IMR-90 (cell line): Measurements from ENCODE around the gene KLHDC3. TPM values are rescaled to one million over a fixed set of nuclear protein-coding genes. Genes with fewer than 3 reads are reported as not detected.

Source experiments
- ATAC-seq: fragments of 200-7000 bp; cut with Tn5 transposase; 2 replicates; pipeline ENCODE4 v1.9.1; 2020; ENCODE audit warnings: low read depth, mild to moderate bottlenecking, moderate library complexity
- BruUV-seq: library from RNA; stranded (reverse); fragments of 400-500 nt; replicated peaks from 2 replicates; lab custom pipeline; 2021; lab: Mats Ljungman, UMichigan
- CTCF ChIA-PET: fragments of 300-600 bp; formaldehyde crosslinking; extraction: SDS; loops from one replicate; lab custom pipeline; 2021; ENCODE audit warnings: antibody characterized with exemption; lab: Yijun Ruan, JAX
- POLR2A ChIA-PET: fragments of 300-600 bp; sonication (Branson Sonifier 250); formaldehyde crosslinking; loops from one replicate; lab custom pipeline; 2022; ENCODE audit warnings: antibody characterized with exemption; ENCODE audit not compliant: unreplicated experiment; lab: Charles Lee
- DNase-seq: peaks from one replicate; pipeline ENCODE4 v3.0.0; 2013
- H2AFZ ChIP-seq: replicated peaks from 2 replicates; pipeline ENCODE3; 2013; ENCODE audit warnings: low read length, mild to moderate bottlenecking; ENCODE audit not compliant: poor library complexity
- H2AK5ac ChIP-seq: 2 replicates; pipeline ENCODE4 v1.6.1; 2013; ENCODE audit warnings: low read depth, low read length, inconsistent platforms
- H2AK9ac ChIP-seq: replicated peaks from 2 replicates; pipeline ENCODE3; 2013; ENCODE audit warnings: mild to moderate bottlenecking, low read depth, low read length, moderate library complexity; ENCODE audit not compliant: poor library complexity
- H2BK120ac ChIP-seq: 2 replicates; pipeline ENCODE4 v1.6.1; 2013; ENCODE audit warnings: low read depth, low read length, inconsistent platforms
- H2BK15ac ChIP-seq: 3 replicates; pipeline ENCODE4 v1.6.1; 2013; ENCODE audit warnings: low read depth, low read length, inconsistent platforms
- H2BK20ac ChIP-seq: 2 replicates; pipeline ENCODE4 v1.6.1; 2013; ENCODE audit warnings: low read depth, mild to moderate bottlenecking, inconsistent platforms, low read length, moderate library complexity
- H2BK5ac ChIP-seq: 2 replicates; pipeline ENCODE4 v1.6.1; 2013; ENCODE audit warnings: mild to moderate bottlenecking, low read depth, low read length, inconsistent platforms; ENCODE audit not compliant: poor library complexity, severe bottlenecking
- H3K14ac ChIP-seq: replicated peaks from 2 replicates; pipeline ENCODE4 v1.6.1; 2013; ENCODE audit warnings: low read depth, low read length, inconsistent platforms
- H3K18ac ChIP-seq: 2 replicates; pipeline ENCODE4 v1.6.1; 2013; ENCODE audit warnings: low read depth, low read length, control low read depth
- H3K23ac ChIP-seq: 2 replicates; pipeline ENCODE4 v1.6.1; 2013; ENCODE audit warnings: low read depth, low read length, inconsistent platforms
- H3K27ac ChIP-seq: 2 replicates; pipeline ENCODE4 v1.5.1; 2013; ENCODE audit warnings: mild to moderate bottlenecking, control low read depth, low read length; ENCODE audit not compliant: insufficient read depth
- H3K27me3 ChIP-seq: 2 replicates; pipeline ENCODE4 v1.6.1; 2013; ENCODE audit warnings: low read length; ENCODE audit not compliant: control insufficient read depth, insufficient read depth
- H3K36me3 ChIP-seq: 2 replicates; pipeline ENCODE4 v1.6.1; 2013; ENCODE audit warnings: low read length, mixed read lengths; ENCODE audit not compliant: control insufficient read depth, insufficient read depth
- H3K4ac ChIP-seq: 2 replicates; pipeline ENCODE4 v1.6.1; 2013; ENCODE audit warnings: low read depth, low read length, inconsistent platforms
- H3K4me1 ChIP-seq: 2 replicates; pipeline ENCODE4 v1.6.1; 2013; ENCODE audit warnings: low read length, mixed read lengths; ENCODE audit not compliant: control insufficient read depth, insufficient read depth
- H3K4me2 ChIP-seq: 2 replicates; pipeline ENCODE4 v1.6.1; 2013; ENCODE audit warnings: low read depth, mild to moderate bottlenecking, control low read depth, low read length, moderate library complexity
- H3K4me3 ChIP-seq: 2 replicates; pipeline ENCODE4 v1.5.1; 2013; ENCODE audit warnings: low read depth, mild to moderate bottlenecking, control low read depth, low read length, moderate library complexity; ENCODE audit not compliant: insufficient read depth
- H3K56ac ChIP-seq: 2 replicates; pipeline ENCODE4 v1.6.1; 2013; ENCODE audit warnings: low read length, inconsistent platforms; ENCODE audit not compliant: insufficient read depth; ENCODE audit errors: extremely low read depth
- H3K79me1 ChIP-seq, 2 experiments: 2 replicates each; pipeline ENCODE4 v1.6.1; 2013; ENCODE audit warnings: low read length in 2 of 2, inconsistent platforms in 1 of 2, low read depth in 1 of 2
- H3K9ac ChIP-seq: 2 replicates; pipeline ENCODE4 v1.6.1; 2013; ENCODE audit warnings: low read depth, low read length, control low read depth
- H3K9me1 ChIP-seq: 2 replicates; pipeline ENCODE4 v1.6.1; 2013; ENCODE audit warnings: low read length, inconsistent platforms; ENCODE audit not compliant: insufficient read depth
- H3K9me3 ChIP-seq: 2 replicates; pipeline ENCODE4 v1.6.1; 2013; ENCODE audit warnings: low read length; ENCODE audit not compliant: control insufficient read depth, insufficient read depth
- H4K20me1 ChIP-seq: 2 replicates; pipeline ENCODE4 v1.6.1; 2013; ENCODE audit warnings: low read length, inconsistent platforms; ENCODE audit not compliant: insufficient read depth
- H4K5ac ChIP-seq: 2 replicates; pipeline ENCODE4 v1.6.1; 2013; ENCODE audit warnings: mild to moderate bottlenecking, low read depth, low read length, control low read depth
- H4K8ac ChIP-seq, 2 experiments: 2 replicates each; pipeline ENCODE4 v1.6.1; 2013; ENCODE audit warnings: low read depth in 2 of 2, low read length in 2 of 2, control low read depth in 1 of 2, inconsistent platforms in 1 of 2
- H4K91ac ChIP-seq: 2 replicates; pipeline ENCODE4 v1.6.1; 2013; ENCODE audit warnings: low read depth, low read length, inconsistent platforms; ENCODE audit not compliant: insufficient read depth
- BHLHE40 ChIP-seq: fragments of 150-350 bp; IDR thresholded peaks from 2 replicates; pipeline ENCODE4 v1.6.1; 2016; ENCODE audit warnings: mild to moderate bottlenecking, low read depth, low read length
- CEBPB ChIP-seq: IDR thresholded peaks from 2 replicates; pipeline ENCODE4 v1.6.1; 2012; ENCODE audit warnings: low read depth, low read length, improper control_type of control experiment
- CTCF ChIP-seq: conservative IDR thresholded peaks from 2 replicates; pipeline ENCODE4 v1.5.1; 2012; ENCODE audit warnings: mild to moderate bottlenecking, low read depth, low read length, improper control_type of control experiment
- ELK1 ChIP-seq: fragments of 150-350 bp; IDR thresholded peaks from 2 replicates; pipeline ENCODE4 v1.6.1; 2016; ENCODE audit warnings: low read depth, mild to moderate bottlenecking, low read length, moderate library complexity, borderline replicate concordance
- FOS ChIP-seq: fragments of 150-350 bp; IDR thresholded peaks from 2 replicates; pipeline ENCODE4 v1.6.1; 2016; ENCODE audit warnings: low read depth, low read length
- MAFK ChIP-seq: IDR thresholded peaks from 2 replicates; pipeline ENCODE4 v1.6.1; 2012; ENCODE audit warnings: low read depth, low read length, improper control_type of control experiment
- MAZ ChIP-seq: IDR thresholded peaks from 2 replicates; pipeline ENCODE4 v1.6.1; 2012; ENCODE audit warnings: low read depth, mild to moderate bottlenecking, low read length, improper control_type of control experiment, moderate library complexity, borderline replicate concordance
- MXI1 ChIP-seq: IDR thresholded peaks from 2 replicates; pipeline ENCODE4 v1.6.1; 2012; ENCODE audit warnings: low read depth, mild to moderate bottlenecking, low read length, moderate library complexity, borderline replicate concordance
- POLR2A ChIP-seq: IDR thresholded peaks from 2 replicates; pipeline ENCODE4 v1.6.1; 2012; ENCODE audit warnings: mild to moderate bottlenecking, low read depth, low read length
- RAD21 ChIP-seq: IDR thresholded peaks from 2 replicates; pipeline ENCODE4 v1.6.1; 2012; ENCODE audit warnings: low read length, improper control_type of control experiment
- RCOR1 ChIP-seq: IDR thresholded peaks from 2 replicates; pipeline ENCODE4 v1.6.1; 2012; ENCODE audit warnings: mild to moderate bottlenecking, low read length, improper control_type of control experiment; ENCODE audit not compliant: insufficient replicate concordance
- RFX5 ChIP-seq: IDR thresholded peaks from 2 replicates; pipeline ENCODE4 v1.8.0; 2012; ENCODE audit warnings: low read depth, mild to moderate bottlenecking, low read length, moderate library complexity
- SMC3 ChIP-seq: fragments of 150-350 bp; IDR thresholded peaks from 2 replicates; pipeline ENCODE4 v1.6.1; 2016; ENCODE audit warnings: low read depth, mild to moderate bottlenecking, antibody characterized with exemption, low read length, moderate library complexity
- WGBS, 2 experiments: methylation state at CpG; one replicate each; pipeline versions ENCODE4 v1.1.5 to v1.1.7; 2013; ENCODE audit warnings: missing lambda C conversion rate in 2 of 2; ENCODE audit not compliant: insufficient read length in 1 of 2; ENCODE audit errors: extremely low coverage in 2 of 2; 5-methylcytosine and 5-hydroxymethylcytosine counted together
- dilution Hi-C: fragments of 300-500 bp; cut with HindIII; formaldehyde crosslinking; loops from one replicate; pipeline ENCODE4 v1.14.3; 2018; ENCODE audit warnings: low sequenced_read_pairs; ENCODE audit not compliant: unreplicated experiment
- in situ Hi-C: fragments of 300-500 bp; cut with MboI; formaldehyde crosslinking; loops from 3 replicates; pipeline ENCODE4 v1.14.3; 2019; ENCODE audit warnings: low sequenced_read_pairs, inconsistent platforms, mixed read lengths
- intact Hi-C: fragments of 100-400 bp; cut with micrococcal nuclease; formaldehyde crosslinking; loops from 2 replicates; pipeline ENCODE4 v1.10.0; 2022
- polyA plus RNA-seq, 3 experiments: library from polyadenylated mRNA; depleted of rRNA; stranded (reverse); fragments of >200 nt; gene quantifications; 2 replicates each; pipeline ENCODE4 v1.2.3, GENCODE V29; 2012; ENCODE audit warnings: low replicate concordance in 1 of 3
- total RNA-seq: library from RNA; depleted of rRNA; stranded (reverse); fragments of >200 nt; gene quantifications from 2 replicates; pipeline ENCODE4 v1.2.3, GENCODE V29; 2012
- TF ChIP-seq, protein P1 (sequence below): fragments of 150-350 bp; IDR thresholded peaks from 2 replicates; pipeline ENCODE4 v1.6.1; 2017; ENCODE audit warnings: mild to moderate bottlenecking, antibody characterized with exemption, low read length, low read depth

Gene KLHDC3
- total and polyA plus RNA-seq, 2 of the 4 experiments (the other 2 are of a cell fraction), result 57.1 to 76.0 TPM

DNA sequence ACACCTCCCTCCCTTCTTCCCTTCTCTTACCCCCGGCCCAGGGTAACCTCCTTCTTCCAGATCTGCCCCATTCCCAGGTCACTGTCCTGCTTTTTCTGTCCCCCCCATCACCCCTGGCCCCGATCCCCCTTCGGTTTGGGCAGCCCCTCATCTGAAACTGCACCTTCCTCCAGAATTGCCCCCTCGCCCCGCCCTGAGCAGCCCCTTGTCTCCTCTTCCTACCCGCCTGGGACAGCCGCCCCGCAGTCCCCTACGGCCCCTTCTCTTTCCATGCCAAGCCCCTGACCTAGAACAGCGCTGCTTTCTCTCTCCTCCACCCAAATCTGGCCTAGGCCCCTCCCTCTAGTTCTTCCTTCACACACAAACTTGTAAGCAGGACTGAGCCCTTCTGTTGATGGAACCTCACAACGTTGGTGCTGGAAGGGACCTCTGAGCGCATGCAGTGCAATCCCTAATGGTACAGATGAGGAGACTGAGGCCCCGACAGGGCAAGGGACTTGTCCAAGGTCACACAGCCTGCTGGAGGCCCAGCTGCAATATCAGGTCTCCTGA, 29.0 kb upstream of the KLHDC3 start:
- Histone ChIP-seq H3K4me2 (peak overlapping the region; percentile 81), H4K8ac (peak overlapping the region; percentile 1 to 26; a peak in 3 of 4 replicates), H3K4me1 (peaks cover 3% of the 10 kb centered on the region; the same call in 1 of the 2 replicates), H2BK5ac (peak overlapping the region; percentile 43), H3K27ac (peak overlapping the region; percentile 69), H2AFZ (peak overlapping the region; percentile 89), H3K27me3 (no peaks in the 10 kb centered on the region), H2BK120ac (no peak overlapping the region), H3K9me3 (no peaks in the 10 kb centered on the region), H3K9ac (peak overlapping the region; percentile 73), H3K4me3 (peak overlapping the region; percentile 73), H3K14ac (peak overlapping the region; percentile 38), H4K91ac (peak overlapping the region; percentile 0; the same call in 1 of the 2 replicates), H3K56ac (peak overlapping the region; percentile 42; the same call in 1 of the 2 replicates), H3K18ac (no peak overlapping the region), H4K5ac (no peak overlapping the region), H3K23ac (peak overlapping the region; percentile 54), H4K20me1 (peaks cover 30% of the 10 kb centered on the region), H3K79me1 (peaks cover 38 to 51% of the 10 kb centered on the region in 2 experiments), H2BK15ac (no peak overlapping the region), H3K36me3 (peaks cover 11% of the 10 kb centered on the region), H2BK20ac (no peak overlapping the region), H2AK5ac (peak overlapping the region; percentile 32), H3K9me1 (peaks cover 28% of the 10 kb centered on the region), H3K4ac (peak overlapping the region; percentile 49), H2AK9ac (peak overlapping the region; percentile 90)
- dilution Hi-C loops, result no loop called here
- intact Hi-C loops, result no loop called here
- 25% methylated on average over 4 of the region's 13 CpGs; no CpG with 5 or more reads in 1 of the 2 experiments for WGBS, 2 experiments
- in situ Hi-C loops, result no loop called here
- POLR2A ChIA-PET, result interaction anchor here (1.0 kb wide), 2 partner anchors 13 to 56 kb away, joined by 3 read pairs; partner anchors contain the start of gene CNPY3
- no peak for DNase-seq
- no TSS peak for BruUV-seq
- ATAC-seq, result 0 out of 2 replicates have a peak, but pooled peaks have one; percentile 1
- CTCF ChIA-PET, result no interaction called here
- TF ChIP-seq MAFK (no peak), ELK1 (no peak), CTCF (no peak), CEBPB (no peak), MXI1 (no peak), RFX5 (no peak), RCOR1 (no peak), SMC3 (no peak), BHLHE40 (no peak), MAZ (no peak), FOS (no peak), POLR2A (no peak), RAD21 (no peak)
- TF ChIP-seq, protein P1, sequence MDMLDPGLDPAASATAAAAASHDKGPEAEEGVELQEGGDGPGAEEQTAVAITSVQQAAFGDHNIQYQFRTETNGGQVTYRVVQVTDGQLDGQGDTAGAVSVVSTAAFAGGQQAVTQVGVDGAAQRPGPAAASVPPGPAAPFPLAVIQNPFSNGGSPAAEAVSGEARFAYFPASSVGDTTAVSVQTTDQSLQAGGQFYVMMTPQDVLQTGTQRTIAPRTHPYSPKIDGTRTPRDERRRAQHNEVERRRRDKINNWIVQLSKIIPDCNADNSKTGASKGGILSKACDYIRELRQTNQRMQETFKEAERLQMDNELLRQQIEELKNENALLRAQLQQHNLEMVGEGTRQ, result no peak
